Bronchial epithelial cell (primary cell): Measurements from ENCODE around the gene AAK1. TPM values are rescaled to one million over a fixed set of nuclear protein-coding genes. Genes with fewer than 3 reads are reported as not detected.
"Not testable (repeated sequence)": the region's sequence is repeated elsewhere in the genome, so short reads cannot be mapped to it uniquely, and the experiment has no call there.

ENCODE experiments used
- DNase-seq: peaks from one replicate; pipeline ENCODE4 v3.0.0-alpha.2; 2010; ENCODE audit warnings: low read depth
- FAIRE-seq: peaks from 2 replicates; lab custom pipeline; 2011; peaks lifted over from hg19 to GRCh38; lab: Jason Lieb, UNC
- H3K27me3 ChIP-seq: 2 replicates; pipeline ENCODE4 v1.5.1; 2011; ENCODE audit warnings: low read length; ENCODE audit not compliant: control insufficient read depth, insufficient read depth
- H3K36me3 ChIP-seq: 2 replicates; pipeline ENCODE4 v1.5.1; 2011; ENCODE audit warnings: low read length; ENCODE audit not compliant: control insufficient read depth, insufficient read depth
- H3K4me3 ChIP-seq: 2 replicates; pipeline ENCODE4 v1.5.1; 2011; ENCODE audit warnings: mild to moderate bottlenecking, low read depth, low read length, control low read depth
- total RNA-seq: library from RNA; depleted of rRNA; stranded (reverse); fragments of >200 nt; gene quantifications from 2 replicates; pipeline ENCODE4 v1.2.1, GENCODE V29; 2014
- TF ChIP-seq, protein P1 (sequence below): IDR thresholded peaks from 2 replicates; pipeline ENCODE4 v1.5.1; 2011; ENCODE audit warnings: mild to moderate bottlenecking, moderate library complexity, low read length, control low read depth, inconsistent platforms; ENCODE audit not compliant: insufficient read depth, severe bottlenecking

Gene AAK1
- total RNA-seq, 1 donor from 2014 or later, result 17.9 TPM

DNA sequence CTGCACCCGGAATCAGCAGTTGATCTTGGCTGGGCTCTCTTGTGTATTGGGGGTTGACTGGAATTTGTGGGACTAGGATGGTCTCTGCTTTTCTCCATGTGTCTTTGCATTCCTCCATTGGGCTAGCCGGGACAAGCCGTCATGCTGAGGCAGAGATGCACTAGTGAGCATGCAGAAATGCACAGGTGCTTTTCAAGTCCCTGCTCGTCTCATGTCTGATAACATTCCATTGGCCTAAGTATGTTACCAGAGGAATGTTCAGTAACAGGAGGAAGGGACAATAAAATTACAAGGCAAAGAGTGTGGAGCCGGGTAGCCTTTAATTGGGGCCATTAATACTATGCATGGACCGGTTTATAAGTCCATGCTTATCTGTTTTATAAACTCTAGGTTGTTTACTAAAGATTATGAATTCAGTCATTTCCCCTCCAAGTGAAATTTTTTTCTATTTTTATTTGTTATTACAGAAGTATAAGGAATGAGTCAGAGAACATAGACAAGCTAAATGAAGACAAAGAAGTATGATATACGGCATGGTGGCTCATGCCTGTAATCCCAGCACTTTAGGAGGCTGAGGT lies 24.4 kb upstream of the AAK1 start:
- Histone ChIP-seq H3K4me3 (no peak overlapping the region), H3K27me3 (no peaks in the 10 kb centered on the region), H3K36me3 (no peaks in the 10 kb centered on the region)
- FAIRE-seq (no peak), DNase-seq (peak; percentile 97)
- TF ChIP-seq, protein P1, sequence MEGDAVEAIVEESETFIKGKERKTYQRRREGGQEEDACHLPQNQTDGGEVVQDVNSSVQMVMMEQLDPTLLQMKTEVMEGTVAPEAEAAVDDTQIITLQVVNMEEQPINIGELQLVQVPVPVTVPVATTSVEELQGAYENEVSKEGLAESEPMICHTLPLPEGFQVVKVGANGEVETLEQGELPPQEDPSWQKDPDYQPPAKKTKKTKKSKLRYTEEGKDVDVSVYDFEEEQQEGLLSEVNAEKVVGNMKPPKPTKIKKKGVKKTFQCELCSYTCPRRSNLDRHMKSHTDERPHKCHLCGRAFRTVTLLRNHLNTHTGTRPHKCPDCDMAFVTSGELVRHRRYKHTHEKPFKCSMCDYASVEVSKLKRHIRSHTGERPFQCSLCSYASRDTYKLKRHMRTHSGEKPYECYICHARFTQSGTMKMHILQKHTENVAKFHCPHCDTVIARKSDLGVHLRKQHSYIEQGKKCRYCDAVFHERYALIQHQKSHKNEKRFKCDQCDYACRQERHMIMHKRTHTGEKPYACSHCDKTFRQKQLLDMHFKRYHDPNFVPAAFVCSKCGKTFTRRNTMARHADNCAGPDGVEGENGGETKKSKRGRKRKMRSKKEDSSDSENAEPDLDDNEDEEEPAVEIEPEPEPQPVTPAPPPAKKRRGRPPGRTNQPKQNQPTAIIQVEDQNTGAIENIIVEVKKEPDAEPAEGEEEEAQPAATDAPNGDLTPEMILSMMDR, result no peak

DNA sequence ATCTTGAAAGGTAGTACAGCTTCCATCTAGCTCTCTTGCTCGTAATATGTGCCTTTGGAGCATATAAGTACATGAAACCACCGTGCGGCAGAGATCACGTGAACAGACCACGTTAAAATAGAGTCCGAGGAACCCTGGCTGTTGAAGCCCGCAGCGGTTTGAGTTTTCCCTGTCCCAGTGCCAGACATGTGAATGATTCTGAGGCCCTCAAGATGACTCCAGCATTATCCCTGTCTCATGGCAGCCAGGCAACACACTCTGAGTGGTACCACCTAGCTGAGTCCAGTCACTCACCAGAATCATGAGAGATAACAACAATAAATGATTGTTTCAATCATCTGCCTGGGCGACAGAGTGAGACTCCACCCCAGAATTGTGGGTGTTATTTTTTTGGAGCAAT lies 21.6 kb upstream of the AAK1 start:
- H3K36me3 ChIP-seq, result no peaks in the 10 kb centered on the region
- TF ChIP-seq, protein P1, result no peak
- no peaks in the 10 kb centered on the region for H3K27me3 ChIP-seq
- H3K4me3 ChIP-seq, result no peak overlapping the region
- no peak for FAIRE-seq
- DNase-seq, result no peak

DNA sequence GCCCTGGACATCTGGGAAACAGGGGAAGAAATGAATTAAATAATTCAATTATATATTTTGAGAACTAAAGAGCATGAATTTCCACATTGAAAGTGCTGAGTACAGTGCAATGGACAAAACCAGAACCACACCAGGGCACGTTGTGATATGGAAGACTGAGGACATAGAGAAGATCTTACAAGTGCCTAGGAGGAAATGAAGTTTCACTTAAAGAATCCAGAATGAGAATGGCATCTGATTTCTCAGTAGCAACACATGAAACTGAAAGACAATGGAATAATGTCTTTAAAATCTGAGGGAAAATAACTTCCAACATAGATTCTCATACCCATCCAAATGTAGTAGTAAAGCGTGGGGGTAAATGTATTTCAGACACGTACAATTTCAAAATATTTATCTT lies 20.3 kb upstream of the AAK1 start:
- H3K4me3 ChIP-seq, result no peak overlapping the region
- no peaks in the 10 kb centered on the region for H3K36me3 ChIP-seq
- H3K27me3 ChIP-seq, result no peaks in the 10 kb centered on the region
- no peak for DNase-seq
- FAIRE-seq, result no peak
- TF ChIP-seq, protein P1, result no peak

DNA sequence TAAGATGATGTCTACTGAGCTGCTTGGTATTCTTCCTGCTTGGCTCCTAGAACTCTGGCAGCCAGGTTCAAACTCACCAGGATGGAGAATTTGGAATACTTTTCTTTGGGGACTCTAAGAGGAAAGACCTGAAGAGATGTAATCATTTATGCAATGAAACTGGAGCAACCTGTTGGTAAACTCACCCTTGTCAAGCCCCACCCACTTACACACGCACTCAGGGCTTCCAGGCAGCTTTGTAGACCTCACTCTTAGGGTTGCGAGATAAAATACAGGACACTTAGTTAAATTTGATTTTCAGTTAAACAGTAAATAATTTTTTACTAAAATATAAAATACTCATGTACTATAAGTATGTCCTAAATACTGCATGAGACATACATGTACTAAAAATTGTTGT lies 19.0 kb upstream of the AAK1 start:
- not testable (repeated sequence) for H3K36me3 ChIP-seq, H3K27me3 ChIP-seq, DNase-seq, FAIRE-seq, H3K4me3 ChIP-seq

DNA sequence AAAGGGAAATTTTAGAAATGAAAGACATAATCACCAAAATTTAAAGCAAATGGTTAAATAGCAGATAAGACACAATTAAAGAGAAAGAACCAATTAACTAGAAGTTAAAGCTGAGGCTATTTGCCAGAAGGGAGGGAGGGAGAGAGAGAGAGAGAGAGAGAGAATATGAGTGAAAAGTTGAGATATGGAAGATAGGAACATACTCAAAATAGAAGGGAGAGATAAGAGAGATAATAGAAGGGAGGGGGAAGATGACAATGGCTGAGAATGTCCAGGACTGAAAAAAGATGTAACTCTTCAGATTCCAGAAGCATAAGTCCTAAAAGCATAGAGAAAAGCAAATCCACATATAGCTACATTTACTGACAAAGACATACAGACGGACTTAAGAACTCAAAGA lies 17.1 kb upstream of the AAK1 start:
- Histone ChIP-seq H3K27me3 (no peaks in the 10 kb centered on the region), H3K4me3 (no peak overlapping the region), H3K36me3 (no peaks in the 10 kb centered on the region)
- TF ChIP-seq, protein P1, result no peak
- DNase-seq (no peak), FAIRE-seq (no peak)

DNA sequence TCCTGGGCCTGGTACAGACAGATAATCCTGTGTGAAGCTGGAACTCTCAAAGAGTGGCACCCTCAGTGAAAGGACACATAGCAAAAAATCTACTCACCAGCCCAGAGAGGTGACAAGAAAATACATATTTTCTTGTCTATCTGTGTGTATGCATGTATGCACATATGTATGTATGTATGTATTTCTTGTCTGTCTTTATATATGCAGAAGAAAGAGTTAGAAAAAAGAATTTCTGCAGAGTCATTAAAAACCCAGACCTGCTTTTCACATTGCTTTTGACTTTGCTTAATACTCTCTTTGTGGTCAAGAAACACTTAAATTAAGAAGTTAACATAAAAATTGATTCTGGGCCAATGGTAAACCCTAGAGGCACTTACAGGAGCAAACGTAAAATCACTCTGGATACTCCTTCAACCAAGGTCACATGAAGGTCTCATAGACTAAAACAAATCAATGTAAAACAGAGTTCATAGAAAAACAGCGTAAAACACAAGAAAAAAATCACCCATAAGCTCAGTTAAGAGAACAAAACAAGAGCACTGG lies 16.5 kb upstream of the AAK1 start:
- TF ChIP-seq, protein P1, result no peak
- no peak overlapping the region for H3K4me3 ChIP-seq
- H3K27me3 ChIP-seq, result no peaks in the 10 kb centered on the region
- DNase-seq (no peak), FAIRE-seq (no peak)
- no peaks in the 10 kb centered on the region for H3K36me3 ChIP-seq
